ENCODE data around the gene TINAG. TPM values are rescaled to one million over a fixed set of nuclear protein-coding genes. Genes with fewer than 3 reads are reported as not detected.

The TINAG gene
- total RNA-seq, 4 donors from 2014 or later: not detected

GRCh38 chr6:54307439-54307910, 766 bp upstream of the TINAG start:
- WGBS, 2 donors: 30 to 62% methylated on average over 2 of the region's 2 CpGs
- H3K27ac ChIP-seq: no peak overlapping the region
- H3K27me3 ChIP-seq: no peaks in the 10 kb centered on the region
- DNase-seq: no peak
- no peaks in the 10 kb centered on the region for H3K9me3 ChIP-seq
- H3K36me3 ChIP-seq: no peaks in the 10 kb centered on the region
- H3K4me3 ChIP-seq: no peak overlapping the region
- intact Hi-C loops (cut with DNase I): no loop called here
- no peaks in the 10 kb centered on the region for H3K4me1 ChIP-seq
- TF ChIP-seq POLR2A (IDR thresholded peaks at IDR 0.05): no peak
- no peak for TF ChIP-seq CTCF (IDR thresholded peaks at IDR 0.05)

- Histone ChIP-seq H3K4me1 (no peaks in the 10 kb centered on the region), H3K4me3 (no peak overlapping the region), H3K27ac (no peak overlapping the region), H3K27me3 (no peaks in the 10 kb centered on the region), H3K9me3 (no peaks in the 10 kb centered on the region), H3K36me3 (no peaks in the 10 kb centered on the region)
- 89 to 97% methylated on average over 4 of the region's 4 CpGs for WGBS, 2 donors
- intact Hi-C loops (cut with DNase I): no loop called here
- TF ChIP-seq POLR2A (IDR thresholded peaks at IDR 0.05) (no peak), CTCF (IDR thresholded peaks at IDR 0.05) (no peak)
- DNase-seq: no peak
Observed at GRCh38 chr6:54308986-54309315, 710 bp downstream of the TINAG start.

- Histone ChIP-seq H3K36me3 (no peaks in the 10 kb centered on the region), H3K9me3 (no peaks in the 10 kb centered on the region), H3K4me3 (no peak overlapping the region), H3K4me1 (no peaks in the 10 kb centered on the region), H3K27me3 (no peaks in the 10 kb centered on the region), H3K27ac (no peak overlapping the region)
- TF ChIP-seq CTCF (IDR thresholded peaks at IDR 0.05) (no peak), POLR2A (IDR thresholded peaks at IDR 0.05) (no peak)
- intact Hi-C loops (cut with DNase I): no loop called here
- DNase-seq: no peak
- 85 to 87% methylated on average over 1 of the region's 1 CpG for WGBS, 2 donors
Observed at GRCh38 chr6:54310377-54311152, 2.3 kb downstream of the TINAG start.

- H3K27me3 ChIP-seq: no peaks in the 10 kb centered on the region
- 53 to 59% methylated on average over 4 of the region's 4 CpGs for WGBS, 2 donors
- no peaks in the 10 kb centered on the region for H3K36me3 ChIP-seq
- DNase-seq: no peak
- H3K4me1 ChIP-seq: no peaks in the 10 kb centered on the region
- no peak overlapping the region for H3K4me3 ChIP-seq
- H3K27ac ChIP-seq: no peak overlapping the region
- no peaks in the 10 kb centered on the region for H3K9me3 ChIP-seq
- intact Hi-C loops (cut with DNase I): no loop called here
- TF ChIP-seq CTCF (IDR thresholded peaks at IDR 0.05): no peak
- no peak for TF ChIP-seq POLR2A (IDR thresholded peaks at IDR 0.05)
Observed at GRCh38 chr6:54315656-54316055, 7.4 kb downstream of the TINAG start.

GRCh38 chr6:54320871-54321270, 12.6 kb downstream of the TINAG start:
- intact Hi-C loops (cut with DNase I): no loop called here
- no peak overlapping the region for H3K4me3 ChIP-seq
- H3K4me1 ChIP-seq: no peaks in the 10 kb centered on the region
- H3K36me3 ChIP-seq: no peaks in the 10 kb centered on the region
- H3K27ac ChIP-seq: no peak overlapping the region
- WGBS, 2 donors: 46 to 56% methylated on average over 1 of the region's 1 CpG
- no peaks in the 10 kb centered on the region for H3K9me3 ChIP-seq
- no peaks in the 10 kb centered on the region for H3K27me3 ChIP-seq
- no peak for TF ChIP-seq POLR2A (IDR thresholded peaks at IDR 0.05)
- no peak for TF ChIP-seq CTCF (IDR thresholded peaks at IDR 0.05)
- DNase-seq: no peak

Measured in esophagus squamous epithelium (tissue), 5 donors.